Fibroblast of the aortic adventitia (primary cell): ENCODE measurements around the gene COL4A2. TPM values are rescaled to one million over a fixed set of nuclear protein-coding genes. Genes with fewer than 3 reads are reported as not detected.

Experiments used
- DNase-seq: peaks from one replicate; pipeline ENCODE4 v3.0.0-alpha.2; 2010; ENCODE audit warnings: low read depth
- H3K4me3 ChIP-seq: 2 replicates; pipeline ENCODE4 v1.5.1; 2011; ENCODE audit warnings: low read depth, mild to moderate bottlenecking, control low read depth, low read length, moderate library complexity
- total RNA-seq: library from RNA; depleted of rRNA; stranded (reverse); fragments of >200 nt; gene quantifications from 2 replicates; pipeline ENCODE4 v1.2.3, GENCODE V29; 2012; ENCODE audit warnings: low replicate concordance
- TF ChIP-seq, protein P1 (sequence below): IDR thresholded peaks from 2 replicates; pipeline ENCODE4 v1.5.1; 2011; ENCODE audit warnings: mild to moderate bottlenecking, low read length, control low read depth, inconsistent platforms; ENCODE audit not compliant: insufficient read depth

Gene COL4A2
- total RNA-seq, 1 donor = 53.3 TPM

DNA sequence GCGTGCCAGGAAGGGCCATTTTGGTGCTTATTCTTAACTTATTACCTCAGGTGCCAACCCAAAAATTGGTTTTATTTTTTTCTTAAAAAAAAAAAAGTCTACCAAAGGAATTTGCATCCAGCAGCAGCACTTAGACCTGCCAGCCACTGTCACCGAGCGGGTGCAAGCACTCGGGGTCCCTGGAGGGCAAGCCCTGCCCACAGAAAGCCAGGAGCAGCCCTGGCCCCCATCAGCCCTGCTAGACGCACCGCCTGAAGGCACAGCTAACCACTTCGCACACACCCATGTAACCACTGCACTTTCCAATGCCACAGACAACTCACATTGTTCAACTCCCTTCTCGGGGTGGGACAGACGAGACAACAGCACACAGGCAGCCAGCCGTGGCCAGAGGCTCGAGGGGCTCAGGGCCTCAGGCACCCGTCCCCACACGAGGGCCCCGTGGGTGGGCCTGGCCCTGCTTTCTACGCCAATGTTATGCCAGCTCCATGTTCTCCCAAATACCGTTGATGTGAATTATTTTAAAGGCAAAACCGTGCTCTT is 205.2 kb downstream of the COL4A2 start:
- no peak overlapping the region for H3K4me3 ChIP-seq

DNA sequence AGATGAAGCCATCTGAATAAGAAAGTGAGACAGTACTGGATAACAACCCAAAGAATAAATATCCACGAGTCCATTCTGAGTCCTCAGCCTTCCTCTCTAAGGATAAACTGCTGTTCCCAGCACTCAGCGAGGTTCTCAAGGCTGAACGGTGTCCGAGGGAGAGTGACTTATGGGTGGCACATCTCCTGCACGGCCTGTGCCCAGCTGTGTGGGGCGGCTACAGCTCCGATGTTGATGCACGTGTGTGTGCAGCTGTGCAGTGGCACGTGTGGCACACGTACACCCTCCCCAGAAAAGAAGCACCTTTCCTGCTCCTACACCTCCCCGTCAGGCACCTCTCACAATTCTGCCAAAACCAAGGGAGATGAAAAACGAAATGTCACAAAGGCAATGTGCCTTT is 209.4 kb downstream of the COL4A2 start:
- TF ChIP-seq, protein P1, sequence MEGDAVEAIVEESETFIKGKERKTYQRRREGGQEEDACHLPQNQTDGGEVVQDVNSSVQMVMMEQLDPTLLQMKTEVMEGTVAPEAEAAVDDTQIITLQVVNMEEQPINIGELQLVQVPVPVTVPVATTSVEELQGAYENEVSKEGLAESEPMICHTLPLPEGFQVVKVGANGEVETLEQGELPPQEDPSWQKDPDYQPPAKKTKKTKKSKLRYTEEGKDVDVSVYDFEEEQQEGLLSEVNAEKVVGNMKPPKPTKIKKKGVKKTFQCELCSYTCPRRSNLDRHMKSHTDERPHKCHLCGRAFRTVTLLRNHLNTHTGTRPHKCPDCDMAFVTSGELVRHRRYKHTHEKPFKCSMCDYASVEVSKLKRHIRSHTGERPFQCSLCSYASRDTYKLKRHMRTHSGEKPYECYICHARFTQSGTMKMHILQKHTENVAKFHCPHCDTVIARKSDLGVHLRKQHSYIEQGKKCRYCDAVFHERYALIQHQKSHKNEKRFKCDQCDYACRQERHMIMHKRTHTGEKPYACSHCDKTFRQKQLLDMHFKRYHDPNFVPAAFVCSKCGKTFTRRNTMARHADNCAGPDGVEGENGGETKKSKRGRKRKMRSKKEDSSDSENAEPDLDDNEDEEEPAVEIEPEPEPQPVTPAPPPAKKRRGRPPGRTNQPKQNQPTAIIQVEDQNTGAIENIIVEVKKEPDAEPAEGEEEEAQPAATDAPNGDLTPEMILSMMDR = no peak
- DNase-seq = no peak
- no peak overlapping the region for H3K4me3 ChIP-seq

More for the DNA sequence above, 205.2 kb downstream of the COL4A2 start:
- no peak for DNase-seq
- TF ChIP-seq, protein P1 = no peak

DNA sequence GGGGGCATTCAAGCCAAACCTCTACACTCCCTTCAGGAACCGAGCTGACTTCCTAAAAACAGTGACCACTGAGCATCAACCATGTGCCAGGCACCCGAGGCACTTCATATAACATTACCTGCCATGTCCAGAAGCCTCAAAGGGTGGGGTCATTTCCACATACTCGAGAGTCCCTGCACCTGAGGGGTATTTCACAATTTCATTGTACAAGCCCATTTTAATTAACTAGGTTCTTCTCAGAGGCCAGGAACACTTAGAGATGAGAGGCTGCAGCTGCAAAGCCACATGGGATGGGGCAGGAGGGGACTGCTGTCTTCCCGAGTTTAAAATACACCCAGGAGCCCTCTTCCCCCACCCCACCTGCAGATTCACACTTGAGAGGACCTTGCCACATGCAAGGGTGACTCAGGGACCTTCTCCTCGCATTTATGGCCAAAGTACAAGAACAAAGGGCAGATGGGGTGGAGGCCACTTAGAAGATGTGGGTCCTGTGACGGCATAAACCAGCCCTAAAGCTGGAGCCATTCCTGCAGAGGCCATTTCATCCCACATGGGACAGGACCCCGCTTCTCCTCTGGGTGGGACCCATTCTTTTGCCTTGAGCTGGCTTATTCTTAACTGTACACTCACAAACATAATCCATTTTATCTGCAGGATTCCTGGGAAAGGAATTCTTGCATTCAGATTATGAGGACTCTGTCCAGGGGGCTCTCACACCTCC is 210.6 kb downstream of the COL4A2 start:
- TF ChIP-seq, protein P1 = no peak

DNA sequence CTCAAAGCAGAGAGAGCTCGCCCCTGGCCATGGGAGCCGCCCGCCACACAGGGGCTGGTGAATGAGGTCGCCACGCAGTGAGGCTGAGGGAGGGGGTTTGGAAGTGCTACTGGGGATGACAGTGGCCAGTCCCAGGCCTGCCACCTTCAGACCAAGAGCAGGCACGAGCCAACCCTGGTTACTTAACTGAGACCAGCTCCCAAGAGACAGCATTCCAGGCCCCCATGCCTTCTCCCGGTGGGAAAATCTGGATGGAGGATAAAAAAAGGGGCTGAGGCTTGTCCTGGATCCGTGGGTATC is 211.1 kb downstream of the COL4A2 start:
- TF ChIP-seq, protein P1 = no peak
- DNase-seq = no peak

More for the DNA sequence above, 210.6 kb downstream of the COL4A2 start:
- DNase-seq = peak; percentile 58
- no peak overlapping the region for H3K4me3 ChIP-seq

DNA sequence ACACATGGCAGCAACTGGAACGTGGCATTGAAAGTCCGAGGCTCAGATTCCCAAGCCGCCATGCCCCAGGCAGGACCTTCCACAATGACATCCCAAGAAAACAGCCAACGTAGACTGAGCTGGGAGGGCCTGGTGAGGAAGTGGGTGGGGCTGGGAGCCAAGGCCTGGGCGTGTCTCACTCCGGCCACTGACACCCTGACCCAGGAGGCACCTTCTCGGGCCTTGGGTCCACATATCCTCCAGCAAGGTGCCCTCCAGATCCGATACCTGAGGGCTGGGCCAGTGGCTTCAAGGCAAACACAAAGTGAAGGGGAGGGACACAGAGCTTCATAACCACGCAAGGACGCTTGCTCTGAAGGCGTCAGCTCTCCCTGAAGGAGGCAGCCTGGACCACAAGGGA is 211.5 kb downstream of the COL4A2 start:
- H3K4me3 ChIP-seq = no peak overlapping the region
- TF ChIP-seq, protein P1 = no peak
- DNase-seq = no peak

More for the DNA sequence above, 211.1 kb downstream of the COL4A2 start:
- no peak overlapping the region for H3K4me3 ChIP-seq

DNA sequence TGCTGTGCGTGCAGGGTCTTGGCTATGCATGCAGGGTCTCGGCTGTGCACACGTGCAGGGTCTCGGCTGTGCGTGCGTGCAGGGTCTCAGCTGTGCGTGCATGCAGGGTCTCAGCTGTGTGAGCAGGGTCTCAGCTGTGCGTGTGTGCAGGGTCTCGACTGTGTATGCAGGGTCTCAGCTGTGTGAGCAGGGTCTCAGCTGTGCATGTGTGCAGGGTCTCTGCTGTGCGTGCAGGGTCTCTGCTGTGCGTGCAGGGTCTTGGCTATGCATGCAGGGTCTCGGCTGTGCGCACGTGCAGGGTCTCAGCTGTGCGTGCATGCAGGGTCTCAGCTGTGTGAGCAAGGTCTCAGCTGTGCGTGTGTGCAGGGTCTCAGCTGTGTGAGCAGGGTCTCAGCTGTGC is 212.0 kb downstream of the COL4A2 start:
- TF ChIP-seq, protein P1 = no peak
- no peak for DNase-seq
- H3K4me3 ChIP-seq = no peak overlapping the region

DNA sequence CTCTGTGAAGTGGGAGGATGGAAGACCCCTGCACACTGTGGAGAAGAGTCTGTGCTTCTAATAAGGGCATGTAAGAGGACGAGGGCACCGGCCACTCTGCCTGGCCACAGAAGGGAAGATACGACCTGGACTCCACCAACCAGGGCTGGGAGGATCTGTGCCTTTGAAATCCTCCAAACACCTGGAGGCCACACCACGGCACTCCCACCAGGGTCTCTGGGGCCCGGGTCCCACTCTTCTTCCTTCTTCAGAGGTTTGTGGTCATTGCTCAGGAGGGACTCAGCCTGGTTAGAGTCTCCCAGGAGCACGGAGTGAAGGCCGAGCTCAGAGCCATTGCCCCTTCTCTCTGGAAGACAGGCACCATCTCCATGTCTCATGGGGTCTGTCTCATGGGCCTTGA is 212.4 kb downstream of the COL4A2 start:
- no peak for DNase-seq
- TF ChIP-seq, protein P1 = no peak
- no peak overlapping the region for H3K4me3 ChIP-seq
